Activated CD4-positive, CD25-positive, alpha-beta regulatory T cell treated with anti-CD3 and anti-CD28 coated beads, Interleukin-2, amount 50 U/mL, for 16 hours (primary cell): ENCODE measurements around the gene KDM2B.
"Not testable (repeated sequence)": the region's sequence is repeated elsewhere in the genome, so short reads cannot be mapped to it uniquely, and the experiment has no call there.

ENCODE experiments used
- DNase-seq: peaks from one replicate; pipeline ENCODE4 v3.0.0-alpha.2; 2020; ENCODE audit warnings: low read depth, low spot score

The KDM2B gene

GRCh38 chr12:121584885-121585284, 4.1 kb upstream of the KDM2B start:
- DNase-seq = not testable (repeated sequence)

GRCh38 chr12:121583334-121583661, 2.5 kb upstream of the KDM2B start:
- DNase-seq = not testable (repeated sequence)

- no peak for DNase-seq
Measured at GRCh38 chr12:121582583-121583333, 1.9 kb upstream of the KDM2B start.

- DNase-seq = no peak
Measured at GRCh38 chr12:121581686-121582429, 1.0 kb upstream of the KDM2B start.

DNA sequence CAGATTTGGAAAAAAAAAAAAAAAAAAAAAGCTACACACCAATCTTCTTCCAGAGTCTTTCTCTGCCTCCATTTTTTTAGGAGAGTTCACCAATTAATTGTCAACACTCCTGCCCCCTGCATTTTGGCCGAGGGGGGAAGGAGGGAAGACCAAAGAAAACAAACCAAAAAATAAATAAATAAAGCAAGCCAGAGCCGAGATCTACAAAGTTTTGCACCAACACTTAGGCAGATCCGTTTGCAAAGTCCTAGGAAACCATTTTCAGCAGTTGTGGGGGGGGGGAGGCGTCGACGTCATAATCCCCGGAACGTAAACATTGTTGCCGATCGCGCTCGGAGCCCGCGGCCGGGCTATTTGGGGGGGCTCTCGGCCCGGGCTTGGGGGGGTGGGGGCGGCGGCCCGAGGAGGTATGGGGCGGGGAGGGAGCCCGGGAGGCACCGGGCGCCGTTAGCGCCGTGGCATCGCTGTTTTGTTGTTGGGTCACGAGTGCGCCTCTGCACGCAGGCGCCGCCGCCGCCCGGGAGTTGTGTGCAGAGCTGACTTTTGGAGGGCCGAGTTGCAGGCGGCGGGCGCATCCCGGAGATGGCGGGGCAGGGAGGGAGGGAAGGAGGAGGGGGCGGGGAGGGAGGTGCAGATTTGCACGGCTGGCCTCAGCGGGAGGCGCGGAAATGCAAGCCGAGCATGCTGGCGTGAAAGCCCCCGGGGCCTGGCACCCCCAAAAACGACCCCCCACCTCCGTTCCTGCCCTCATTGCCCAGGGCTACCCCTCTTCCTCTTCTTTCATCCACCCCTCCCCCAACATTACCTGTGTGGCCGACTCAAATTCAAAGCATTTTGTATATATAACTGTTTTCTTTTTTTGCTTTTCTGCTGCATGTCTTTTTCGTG, 598 bp downstream of the KDM2B start:
- DNase-seq = peak; percentile 63

- no peak for DNase-seq
Measured at GRCh38 chr12:121579190-121579791, 1.5 kb downstream of the KDM2B start.

DNA sequence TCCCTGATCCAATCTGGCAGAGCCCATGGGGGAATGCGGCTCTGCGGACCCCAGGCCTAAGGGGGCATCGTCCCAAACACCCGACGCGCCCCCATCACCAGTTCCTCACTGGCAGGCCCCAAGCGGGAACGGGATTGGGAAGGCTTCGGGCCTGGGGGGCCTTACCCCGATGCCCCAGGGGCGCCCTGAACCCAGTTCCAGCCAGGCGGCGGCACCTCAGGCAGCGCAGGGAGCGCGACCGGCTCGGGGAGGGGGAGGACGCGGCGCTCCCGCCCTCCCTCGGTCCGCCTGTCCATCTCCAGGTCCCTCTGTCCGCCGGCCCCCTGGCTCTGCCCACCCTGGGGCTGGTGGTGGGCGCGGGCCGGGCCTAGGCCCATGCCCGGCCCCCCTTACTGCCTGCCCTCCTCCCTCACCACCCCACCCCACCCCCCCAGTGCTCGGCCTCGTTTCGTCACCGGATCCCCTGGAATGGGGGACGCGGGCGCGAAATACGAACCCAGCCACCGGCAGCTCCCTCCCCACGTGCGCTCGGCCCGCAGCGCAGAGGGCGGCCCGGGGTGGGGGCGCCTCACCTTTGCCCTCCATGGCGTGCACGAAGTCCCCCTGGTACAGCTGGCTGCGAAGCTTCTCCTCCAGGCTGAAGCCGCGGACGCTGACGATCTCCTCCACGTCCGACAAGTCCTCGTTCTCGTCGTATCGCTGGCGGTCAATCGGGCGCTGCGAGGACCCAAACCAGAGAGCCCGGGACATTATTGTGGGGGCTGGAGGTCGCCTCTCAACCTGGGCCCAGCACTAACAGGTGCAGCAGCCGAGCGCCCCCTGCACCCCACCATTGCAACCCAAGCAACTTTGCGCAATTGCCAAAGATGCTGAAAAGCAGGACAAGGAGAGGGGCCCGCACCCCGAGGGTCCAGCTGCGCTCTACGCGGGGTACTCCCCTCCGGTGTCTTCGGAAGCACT, 2.3 kb downstream of the KDM2B start:
- DNase-seq = no peak

DNA sequence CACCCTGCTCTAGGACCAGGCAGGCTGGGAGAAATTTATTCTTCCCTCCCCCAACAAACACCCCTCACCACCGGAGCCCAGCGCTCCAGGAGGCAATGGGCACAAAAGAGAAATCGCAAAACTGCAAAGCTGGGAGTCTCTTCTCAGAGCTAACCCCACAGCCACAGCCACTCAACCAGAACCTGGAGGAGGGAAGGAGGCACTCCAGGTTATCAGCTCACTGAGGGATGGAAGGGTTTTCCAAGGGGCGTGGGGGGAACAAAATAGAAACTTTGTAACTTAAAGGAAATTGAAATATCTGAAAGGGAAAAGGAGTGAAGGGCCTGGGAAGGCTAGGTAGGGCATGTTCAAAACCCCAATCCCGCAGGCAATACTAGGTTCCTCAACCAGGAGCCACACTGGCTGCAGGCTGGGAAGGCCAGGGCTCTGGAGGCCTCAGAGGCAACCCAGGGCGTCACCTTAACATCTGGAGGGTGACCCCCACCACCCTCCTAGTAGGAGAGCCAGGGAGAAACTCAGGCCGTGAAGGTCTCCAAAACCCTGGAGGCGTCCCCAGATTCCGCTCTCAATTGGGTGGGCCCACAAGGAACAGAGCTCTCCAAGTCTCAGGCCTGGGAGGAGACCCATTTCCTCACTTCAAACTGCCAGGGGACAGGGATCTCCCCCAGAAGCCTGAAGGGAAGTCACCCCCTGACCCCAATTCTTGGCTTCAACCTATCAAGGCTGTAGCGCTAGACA, 3.2 kb downstream of the KDM2B start:
- no peak for DNase-seq

- DNase-seq = no peak
Measured at GRCh38 chr12:121576851-121577391, 3.9 kb downstream of the KDM2B start.

DNA sequence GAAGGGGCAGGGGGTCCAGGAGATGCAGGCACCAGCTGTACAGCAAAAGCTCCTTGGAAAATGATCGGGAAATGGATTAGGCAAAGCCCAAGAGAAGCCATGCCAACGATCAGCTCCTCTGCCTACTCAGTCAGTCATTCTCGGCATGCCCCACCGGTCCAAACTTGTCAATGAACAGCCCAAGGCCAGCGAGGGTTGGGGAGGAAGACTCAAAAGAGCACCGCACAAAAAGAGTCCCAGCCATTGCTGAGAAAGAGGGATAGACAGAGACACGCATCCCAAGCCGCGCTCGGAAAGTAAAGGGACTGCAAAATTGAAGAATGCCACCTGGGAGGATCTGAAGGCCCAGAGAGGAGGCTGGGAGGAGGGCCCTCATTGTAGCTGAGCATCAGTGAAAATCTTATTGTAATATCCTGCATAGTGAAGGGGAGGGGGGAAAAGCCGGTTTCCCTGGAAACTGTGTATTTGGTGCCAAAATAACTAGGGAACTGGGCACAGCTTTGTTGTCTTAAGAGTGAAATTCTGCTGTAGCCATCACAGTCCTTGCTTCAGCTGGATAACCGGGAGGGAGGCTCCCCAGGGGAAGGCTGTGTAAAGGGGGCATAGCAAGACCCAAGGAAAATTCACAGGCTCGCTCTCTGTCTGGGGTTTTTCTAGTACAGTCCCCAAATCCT, 4.7 kb downstream of the KDM2B start:
- DNase-seq = no peak

DNA sequence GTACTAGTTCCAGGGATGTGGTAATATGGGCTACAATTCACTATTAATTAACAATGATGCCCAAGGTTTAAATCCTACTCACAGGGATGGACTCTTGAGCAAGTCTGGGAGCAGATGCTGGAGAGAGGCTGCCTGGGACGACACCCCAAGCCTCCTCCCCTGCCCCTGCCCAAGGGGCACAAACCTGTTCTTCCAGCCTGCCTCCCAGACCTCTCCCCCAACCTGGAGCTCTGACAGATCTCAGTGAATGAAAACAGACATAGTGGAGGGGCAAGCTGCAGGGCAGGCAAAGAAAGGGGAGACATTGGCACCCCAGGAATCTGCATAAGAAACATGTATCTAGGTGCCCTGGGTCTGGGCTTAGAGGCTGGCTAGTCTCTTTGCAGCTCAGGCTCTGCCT, 5.8 kb downstream of the KDM2B start:
- DNase-seq = no peak

- no peak for DNase-seq
Measured at GRCh38 chr12:121574025-121574424, 6.8 kb downstream of the KDM2B start.

DNA sequence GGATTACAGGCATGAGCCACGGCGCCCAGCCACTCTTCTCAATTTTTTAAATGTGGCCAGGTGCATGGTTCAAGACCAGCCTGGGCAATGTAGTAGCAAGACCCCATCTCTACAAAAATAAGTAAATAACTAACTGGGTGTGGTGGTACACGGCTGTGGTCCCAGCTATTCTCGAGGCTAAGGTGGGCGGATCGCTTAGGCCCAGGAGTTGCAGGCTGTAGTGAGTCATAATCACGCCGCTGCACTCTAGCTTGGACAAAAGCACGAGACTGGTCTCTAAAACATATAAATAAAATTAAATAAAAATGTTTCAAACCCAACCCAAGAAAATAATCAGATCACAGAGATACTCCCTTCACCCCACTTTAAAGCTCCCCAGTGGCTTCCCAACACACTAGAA, 8.9 kb downstream of the KDM2B start:
- no peak for DNase-seq

DNA sequence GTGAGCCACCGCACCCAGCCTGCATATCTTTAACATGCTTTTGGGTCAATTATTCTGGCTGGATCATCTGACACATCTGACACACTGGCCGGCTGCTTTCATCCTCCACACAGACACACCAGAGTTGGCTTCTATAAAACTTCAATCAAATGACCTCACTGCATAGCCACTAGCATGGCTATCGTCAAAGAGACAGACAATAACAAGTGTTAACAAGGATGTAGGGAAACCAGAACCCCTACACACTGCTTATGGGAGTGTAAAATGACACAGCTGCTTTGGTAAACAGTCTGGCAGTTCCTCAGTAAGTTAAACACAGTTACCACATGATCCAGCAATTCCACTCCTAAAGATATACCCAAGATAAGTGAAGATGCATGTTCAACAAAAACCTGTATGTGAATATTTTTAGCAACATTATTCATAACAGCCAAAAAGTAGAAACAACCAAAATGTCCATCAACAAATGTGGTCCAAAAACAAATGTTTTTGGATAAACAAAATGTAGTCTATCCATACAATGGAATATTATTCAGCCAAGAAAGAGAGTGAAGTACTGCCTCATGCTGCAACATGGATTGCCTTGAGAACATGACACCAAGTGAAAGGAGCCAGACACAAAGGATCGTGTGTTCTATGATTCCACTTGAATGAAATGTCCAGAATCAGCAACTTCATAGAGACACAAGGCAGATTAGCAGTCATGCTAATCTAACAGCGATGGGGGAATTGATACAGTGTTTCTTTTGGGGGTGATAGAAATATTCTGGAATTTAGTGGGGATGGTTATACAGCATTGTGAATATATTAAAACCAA, 10.1 kb downstream of the KDM2B start:
- no peak for DNase-seq

GRCh38 chr12:121568971-121569751, 11.7 kb downstream of the KDM2B start:
- no peak for DNase-seq

- no peak for DNase-seq
Measured at GRCh38 chr12:121568518-121568917, 12.3 kb downstream of the KDM2B start.

DNA sequence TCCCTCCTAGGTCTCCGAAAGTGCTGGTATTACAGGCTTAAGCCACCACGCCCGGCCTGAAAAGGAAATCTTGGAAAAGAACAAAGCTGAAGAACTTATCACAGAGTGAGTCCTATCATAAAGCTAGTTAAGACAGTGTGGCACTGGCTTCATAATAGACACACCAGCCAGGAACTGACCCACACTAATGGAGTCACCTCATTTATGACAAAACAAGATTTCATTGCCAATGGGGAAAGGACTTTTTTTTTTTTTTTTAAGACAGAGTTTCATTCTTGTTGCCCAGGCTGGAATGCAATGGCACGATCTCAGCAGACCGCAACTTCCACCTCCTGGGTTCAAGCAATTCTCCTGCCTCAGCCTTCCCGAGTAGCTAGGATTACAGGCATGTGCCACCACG, 15.7 kb downstream of the KDM2B start:
- no peak for DNase-seq

GRCh38 chr12:121562488-121562887, 18.3 kb downstream of the KDM2B start:
- DNase-seq = no peak
